Stomach smooth muscle (tissue), 2 donors: ENCODE measurements around the gene C10orf143.

ENCODE experiments used
- H3K27ac ChIP-seq: one replicate; pipeline ENCODE4 v1.7.0; 2013; ENCODE audit warnings: mild to moderate bottlenecking, low read length, inconsistent platforms
- H3K27me3 ChIP-seq, 2 donors: one replicate each; pipeline ENCODE4 v1.7.0; 2013; ENCODE audit warnings: low read length in 2 of 2; ENCODE audit not compliant: insufficient read depth in 2 of 2, control insufficient read depth in 1 of 2
- H3K36me3 ChIP-seq, 2 donors: one replicate each; pipeline ENCODE4 v1.7.0; 2013; ENCODE audit warnings: low read length in 2 of 2; ENCODE audit not compliant: control insufficient read depth in 2 of 2, insufficient read depth in 2 of 2
- H3K4me1 ChIP-seq: one replicate; pipeline ENCODE4 v1.7.0; 2013; ENCODE audit warnings: low read length; ENCODE audit not compliant: control insufficient read depth, insufficient read depth
- H3K4me3 ChIP-seq, 2 donors: one replicate each; pipeline ENCODE4 v1.7.0; 2013; ENCODE audit warnings: low read length in 2 of 2
- H3K9ac ChIP-seq, 2 donors: one replicate each; pipeline ENCODE4 v1.7.0; 2013; ENCODE audit warnings: low read length in 2 of 2, mild to moderate bottlenecking in 1 of 2
- H3K9me3 ChIP-seq, 2 donors: one replicate each; pipeline ENCODE4 v1.7.0; 2013; ENCODE audit warnings: low read length in 2 of 2; ENCODE audit not compliant: control insufficient read depth in 2 of 2
- donor health status: healthy.
- donor health status: Pancreatic carcinoma.

Gene C10orf143

DNA sequence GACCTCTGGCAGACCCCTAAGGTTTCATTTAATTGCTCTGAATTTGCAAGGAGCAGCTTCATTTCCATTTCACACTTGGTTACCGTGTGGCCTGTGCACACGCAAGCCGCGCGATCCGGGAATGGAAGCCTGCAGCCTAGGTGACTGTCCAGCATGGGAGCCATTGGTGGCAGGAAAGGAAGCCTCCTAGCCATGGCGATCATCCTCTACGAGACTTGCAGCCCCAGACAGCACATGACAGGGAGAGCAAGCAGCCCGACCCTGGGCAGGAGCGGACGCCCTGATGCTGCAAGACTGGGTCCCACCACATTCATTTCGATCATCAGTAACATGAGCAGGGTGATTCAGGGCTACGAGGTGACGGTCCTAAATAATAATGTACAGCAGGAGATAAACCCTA, 33.9 kb downstream of the C10orf143 start:
- no peak overlapping the region for H3K9ac ChIP-seq

DNA sequence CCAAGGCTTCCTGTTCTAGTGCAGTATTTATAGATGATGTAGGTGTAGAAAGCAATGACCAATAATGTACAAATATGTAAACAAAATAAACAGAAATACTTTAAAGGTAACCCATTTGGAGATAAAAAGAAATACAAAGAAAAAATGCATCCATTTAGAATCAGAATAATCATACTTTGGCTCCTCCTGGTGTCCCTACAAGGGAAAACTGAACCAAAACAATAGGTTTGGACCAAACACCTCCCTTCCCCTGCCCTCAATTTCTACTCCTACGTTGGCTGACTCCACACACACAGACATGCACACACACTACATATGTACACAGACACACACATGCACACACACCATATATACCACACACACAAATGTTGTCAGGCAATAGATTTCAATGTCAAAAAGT, 36.0 kb downstream of the C10orf143 start:
- H3K36me3 ChIP-seq = peaks cover 5 to 17% of the 10 kb centered on the region in 2 donors
- H3K9me3 ChIP-seq = no peaks in the 10 kb centered on the region
- no peaks in the 10 kb centered on the region for H3K27me3 ChIP-seq
- H3K4me1 ChIP-seq = no peaks in the 10 kb centered on the region
- no peak overlapping the region for H3K9ac ChIP-seq
- H3K4me3 ChIP-seq = no peak overlapping the region
- H3K27ac ChIP-seq = no peak overlapping the region

More for the DNA sequence above, 33.9 kb downstream of the C10orf143 start:
- H3K4me3 ChIP-seq = no peak overlapping the region
- H3K9me3 ChIP-seq = no peaks in the 10 kb centered on the region
- H3K4me1 ChIP-seq = no peaks in the 10 kb centered on the region
- no peaks in the 10 kb centered on the region for H3K27me3 ChIP-seq
- H3K27ac ChIP-seq = no peak overlapping the region
- H3K36me3 ChIP-seq = peaks cover 5 to 17% of the 10 kb centered on the region in 2 donors

DNA sequence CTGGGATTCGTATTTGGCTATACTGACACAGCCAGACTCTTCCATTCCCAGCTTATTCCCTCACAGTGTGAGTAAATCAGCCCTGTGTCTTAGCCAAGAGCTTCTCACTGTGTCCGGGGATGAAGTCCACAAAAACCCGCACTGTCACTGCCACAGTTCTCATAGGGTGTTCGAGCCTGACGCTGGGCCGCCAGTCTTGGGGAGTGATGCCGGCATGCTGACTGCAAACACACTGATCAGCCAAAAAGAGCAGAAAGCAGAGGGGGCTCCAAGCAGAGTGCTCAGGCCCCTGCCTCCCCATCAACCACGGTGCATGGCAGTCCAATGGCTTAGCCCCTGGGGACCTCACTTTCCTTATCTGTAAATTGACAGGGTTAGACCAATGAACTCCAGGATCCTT, 36.7 kb downstream of the C10orf143 start:
- Histone ChIP-seq H3K9me3 (no peaks in the 10 kb centered on the region), H3K36me3 (peaks cover 3 to 17% of the 10 kb centered on the region in 2 donors), H3K27me3 (no peaks in the 10 kb centered on the region), H3K27ac (no peak overlapping the region), H3K4me1 (no peaks in the 10 kb centered on the region), H3K9ac (no peak overlapping the region), H3K4me3 (no peak overlapping the region)

DNA sequence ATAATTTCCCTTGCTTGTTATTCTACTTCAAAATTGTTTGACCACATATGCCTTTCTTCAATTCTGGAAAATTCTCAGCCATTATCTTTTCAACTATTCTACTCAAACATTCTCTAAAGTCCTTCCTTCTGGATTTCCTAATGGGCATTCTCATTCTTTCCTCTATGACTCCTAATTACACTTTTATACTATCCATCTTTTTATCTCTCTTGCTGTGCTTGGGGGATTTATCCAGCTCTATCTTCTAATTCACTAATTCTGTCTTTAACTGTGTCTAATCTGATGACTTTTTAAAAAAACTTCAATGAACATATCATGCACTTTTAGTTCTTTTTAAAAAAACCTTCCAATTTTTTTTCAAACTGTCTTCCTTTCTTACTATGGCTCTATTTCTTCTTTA, 38.4 kb downstream of the C10orf143 start:
- H3K27me3 ChIP-seq = no peaks in the 10 kb centered on the region
- no peaks in the 10 kb centered on the region for H3K9me3 ChIP-seq
- H3K4me1 ChIP-seq = no peaks in the 10 kb centered on the region
- no peak overlapping the region for H3K9ac ChIP-seq
- no peak overlapping the region for H3K27ac ChIP-seq
- peaks cover 6 to 17% of the 10 kb centered on the region in 2 donors for H3K36me3 ChIP-seq
- H3K4me3 ChIP-seq = no peak overlapping the region

DNA sequence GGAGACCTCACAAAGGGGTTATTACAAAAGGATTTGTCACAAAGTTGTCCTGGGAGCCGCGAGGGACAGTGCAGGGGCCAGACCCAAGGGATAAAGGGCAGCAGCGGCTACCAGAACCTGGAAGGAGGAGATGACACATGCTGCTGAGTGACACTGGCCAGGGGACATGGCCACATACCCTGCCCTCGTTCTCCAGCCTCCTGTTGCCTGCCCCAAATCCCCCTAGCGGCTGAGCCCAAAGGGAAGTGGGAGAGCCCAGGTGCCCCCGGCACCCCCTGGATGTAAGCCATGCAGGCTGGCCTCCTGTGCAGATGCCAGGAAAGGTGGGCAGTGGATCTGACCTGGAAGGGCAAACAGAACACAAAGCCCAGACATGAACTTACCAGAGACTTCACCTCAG, 42.7 kb downstream of the C10orf143 start:
- Histone ChIP-seq H3K4me3 (no peak overlapping the region), H3K9ac (no peak overlapping the region), H3K9me3 (no peaks in the 10 kb centered on the region), H3K36me3 (peaks cover 4 to 5% of the 10 kb centered on the region in 2 donors), H3K4me1 (no peaks in the 10 kb centered on the region), H3K27me3 (no peaks in the 10 kb centered on the region), H3K27ac (no peak overlapping the region)

DNA sequence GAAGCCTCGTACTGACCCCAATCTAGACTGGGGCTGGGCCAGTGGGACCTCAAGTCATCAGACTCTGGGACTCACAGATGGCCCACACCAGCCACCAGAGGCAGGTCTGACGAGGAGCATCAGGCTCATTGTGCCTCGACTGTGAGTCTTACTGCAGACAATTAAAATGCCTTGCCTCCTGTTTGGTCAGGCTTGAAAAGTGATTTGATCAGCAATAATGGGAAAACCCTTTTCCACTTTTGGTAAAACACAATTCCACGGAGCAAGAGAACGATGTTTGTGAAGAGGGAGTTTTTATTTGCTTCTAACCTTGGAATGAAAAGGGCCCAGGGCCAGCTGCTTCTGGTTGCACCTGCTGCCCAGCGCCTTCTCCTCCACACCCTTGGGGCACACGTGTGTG, 43.9 kb downstream of the C10orf143 start:
- Histone ChIP-seq H3K9ac (no peak overlapping the region), H3K27ac (no peak overlapping the region), H3K4me3 (no peak overlapping the region), H3K4me1 (no peaks in the 10 kb centered on the region), H3K27me3 (no peaks in the 10 kb centered on the region), H3K36me3 (peaks cover 4 to 14% of the 10 kb centered on the region in 2 donors), H3K9me3 (no peaks in the 10 kb centered on the region)

DNA sequence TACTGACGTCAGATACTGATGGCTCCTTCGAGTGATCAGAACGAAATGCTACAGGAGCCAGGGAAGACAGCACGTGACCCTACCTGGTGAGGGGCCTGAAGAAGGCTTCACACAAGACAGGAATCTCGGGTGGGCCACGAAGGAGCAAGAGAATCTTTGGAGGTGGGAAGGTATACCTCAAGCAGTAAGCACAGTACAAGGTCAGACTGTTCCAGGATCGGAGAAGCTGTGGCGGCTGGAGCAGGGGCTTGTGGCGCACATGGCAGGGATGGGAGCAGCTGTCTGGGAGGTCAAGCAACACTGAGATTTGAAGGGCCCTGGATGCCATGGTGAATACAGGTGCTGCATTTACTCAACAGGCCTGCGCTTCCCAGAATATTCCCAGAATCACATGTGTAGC, 45.4 kb downstream of the C10orf143 start:
- Histone ChIP-seq H3K4me3 (no peak overlapping the region), H3K4me1 (no peaks in the 10 kb centered on the region), H3K27me3 (no peaks in the 10 kb centered on the region), H3K9me3 (no peaks in the 10 kb centered on the region), H3K27ac (no peak overlapping the region), H3K9ac (no peak overlapping the region), H3K36me3 (peaks cover 4 to 14% of the 10 kb centered on the region in 2 donors)

DNA sequence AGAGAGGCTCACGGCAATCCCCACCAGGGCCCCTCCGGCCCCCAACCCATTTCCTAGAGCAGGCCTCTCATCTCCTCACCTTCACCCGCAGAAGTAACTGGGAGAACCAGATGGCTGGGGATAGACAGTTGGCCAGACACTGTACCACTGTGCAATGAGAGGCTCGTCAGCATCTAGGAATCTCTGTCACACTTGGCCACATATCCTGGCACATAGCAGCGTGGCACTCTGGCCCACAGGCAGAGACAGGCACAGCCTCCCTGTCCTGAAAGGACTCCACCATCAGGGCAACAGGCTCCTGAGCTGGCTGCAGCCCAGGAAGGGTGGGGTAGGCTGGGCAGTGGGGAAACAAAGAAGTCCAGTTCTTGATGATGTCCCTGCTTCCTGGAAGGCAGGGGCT, 45.8 kb downstream of the C10orf143 start:
- Histone ChIP-seq H3K4me1 (no peaks in the 10 kb centered on the region), H3K9ac (no peak overlapping the region), H3K27ac (no peak overlapping the region), H3K27me3 (no peaks in the 10 kb centered on the region), H3K4me3 (no peak overlapping the region), H3K36me3 (peaks cover 4 to 14% of the 10 kb centered on the region in 2 donors), H3K9me3 (no peaks in the 10 kb centered on the region)

DNA sequence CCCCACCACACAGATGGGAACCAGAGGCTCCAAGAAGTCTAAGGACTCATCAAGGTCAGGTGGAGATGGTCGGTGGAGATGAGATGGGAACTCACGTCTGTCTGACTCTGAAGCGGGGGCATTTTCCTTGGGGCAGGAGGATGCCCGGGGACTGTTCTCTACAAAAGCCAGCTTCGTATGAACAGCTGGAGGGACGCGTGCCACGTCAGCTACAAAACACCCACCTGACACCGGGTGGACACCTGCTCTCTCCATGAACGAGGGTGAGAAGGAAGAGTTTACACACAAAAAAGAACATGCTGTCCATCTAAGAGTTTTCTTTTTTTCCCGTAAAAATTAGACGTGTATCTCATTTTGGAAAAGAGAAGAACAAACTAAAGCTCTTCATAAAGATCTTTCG, 47.7 kb downstream of the C10orf143 start:
- Histone ChIP-seq H3K4me1 (no peaks in the 10 kb centered on the region), H3K36me3 (peaks cover 4 to 14% of the 10 kb centered on the region in 2 donors), H3K9ac (no peak overlapping the region)

DNA sequence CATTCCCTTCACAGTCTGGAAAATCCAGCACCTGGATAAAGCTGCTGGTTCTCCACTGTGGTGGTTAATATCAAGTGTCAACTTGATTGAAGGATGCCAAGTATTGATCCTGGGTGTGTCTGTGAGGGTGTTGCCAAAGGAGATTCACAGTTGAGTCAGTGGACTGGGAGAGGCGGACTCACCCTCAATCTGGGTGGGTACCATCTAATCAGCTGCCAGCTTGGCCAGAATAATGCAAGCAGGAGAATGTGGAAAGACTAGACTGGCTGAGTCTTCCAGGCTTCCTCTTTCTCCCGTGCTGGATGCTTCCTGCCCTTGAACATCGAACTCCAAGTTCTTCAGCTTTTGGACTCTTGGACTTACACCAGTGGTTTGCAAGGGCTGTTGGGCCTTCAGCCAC, 48.4 kb downstream of the C10orf143 start:
- Histone ChIP-seq H3K27me3 (no peaks in the 10 kb centered on the region), H3K4me3 (no peak overlapping the region), H3K36me3 (peaks cover 4 to 10% of the 10 kb centered on the region in 2 donors), H3K27ac (no peak overlapping the region), H3K9me3 (no peaks in the 10 kb centered on the region), H3K9ac (no peak overlapping the region), H3K4me1 (no peaks in the 10 kb centered on the region)

More for the DNA sequence above, 47.7 kb downstream of the C10orf143 start:
- Histone ChIP-seq H3K9me3 (no peaks in the 10 kb centered on the region), H3K27ac (no peak overlapping the region), H3K27me3 (no peaks in the 10 kb centered on the region), H3K4me3 (no peak overlapping the region)

DNA sequence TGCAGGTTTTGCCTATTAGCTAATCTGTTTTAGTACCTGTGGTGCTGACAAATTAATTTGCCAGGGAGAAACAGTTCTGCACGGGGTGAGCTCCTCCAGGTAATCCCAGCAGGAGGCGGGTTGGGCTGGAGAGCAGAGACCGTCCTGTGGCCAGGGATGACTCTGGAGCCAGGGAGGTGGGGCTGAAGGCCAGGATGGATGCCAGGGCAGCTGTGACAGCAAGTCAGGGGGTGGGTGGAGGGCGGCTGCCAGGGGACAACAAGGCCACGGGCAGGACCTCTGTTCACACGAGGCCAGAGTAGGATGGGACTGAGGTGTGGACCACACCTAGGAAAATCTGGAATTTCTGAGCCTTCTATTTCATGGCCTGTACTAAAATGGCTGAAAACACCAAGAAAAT, 48.9 kb downstream of the C10orf143 start:
- H3K4me3 ChIP-seq = no peak overlapping the region

More for the DNA sequence above, 48.9 kb downstream of the C10orf143 start:
- H3K9me3 ChIP-seq = no peaks in the 10 kb centered on the region
- H3K4me1 ChIP-seq = no peaks in the 10 kb centered on the region
- H3K27ac ChIP-seq = no peak overlapping the region
- H3K27me3 ChIP-seq = no peaks in the 10 kb centered on the region
- H3K36me3 ChIP-seq = peaks cover 3 to 10% of the 10 kb centered on the region in 2 donors
- H3K9ac ChIP-seq = no peak overlapping the region
